ENCODE measurements around the gene HSD11B1.

DNA sequence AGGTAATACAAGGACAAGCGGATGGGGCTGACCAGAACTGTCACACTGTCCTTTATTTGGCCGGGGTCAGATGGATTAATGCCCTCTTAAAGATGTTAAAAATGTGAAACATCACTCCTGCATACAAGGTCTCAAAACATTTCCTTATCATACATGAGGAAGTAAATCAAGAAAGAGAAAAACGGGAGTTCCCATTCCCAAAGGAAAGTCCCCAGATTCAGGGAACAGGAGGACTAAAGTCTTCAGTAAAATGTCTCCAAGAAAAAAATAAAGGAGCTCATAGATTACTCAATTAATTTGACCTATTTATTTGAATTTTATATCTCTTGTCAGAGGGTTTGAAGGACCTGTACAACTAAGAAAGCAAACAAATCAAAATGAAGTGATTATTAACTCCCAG, 13.4 kb upstream of the HSD11B1 start:
- TF ChIP-seq, protein P1, sequence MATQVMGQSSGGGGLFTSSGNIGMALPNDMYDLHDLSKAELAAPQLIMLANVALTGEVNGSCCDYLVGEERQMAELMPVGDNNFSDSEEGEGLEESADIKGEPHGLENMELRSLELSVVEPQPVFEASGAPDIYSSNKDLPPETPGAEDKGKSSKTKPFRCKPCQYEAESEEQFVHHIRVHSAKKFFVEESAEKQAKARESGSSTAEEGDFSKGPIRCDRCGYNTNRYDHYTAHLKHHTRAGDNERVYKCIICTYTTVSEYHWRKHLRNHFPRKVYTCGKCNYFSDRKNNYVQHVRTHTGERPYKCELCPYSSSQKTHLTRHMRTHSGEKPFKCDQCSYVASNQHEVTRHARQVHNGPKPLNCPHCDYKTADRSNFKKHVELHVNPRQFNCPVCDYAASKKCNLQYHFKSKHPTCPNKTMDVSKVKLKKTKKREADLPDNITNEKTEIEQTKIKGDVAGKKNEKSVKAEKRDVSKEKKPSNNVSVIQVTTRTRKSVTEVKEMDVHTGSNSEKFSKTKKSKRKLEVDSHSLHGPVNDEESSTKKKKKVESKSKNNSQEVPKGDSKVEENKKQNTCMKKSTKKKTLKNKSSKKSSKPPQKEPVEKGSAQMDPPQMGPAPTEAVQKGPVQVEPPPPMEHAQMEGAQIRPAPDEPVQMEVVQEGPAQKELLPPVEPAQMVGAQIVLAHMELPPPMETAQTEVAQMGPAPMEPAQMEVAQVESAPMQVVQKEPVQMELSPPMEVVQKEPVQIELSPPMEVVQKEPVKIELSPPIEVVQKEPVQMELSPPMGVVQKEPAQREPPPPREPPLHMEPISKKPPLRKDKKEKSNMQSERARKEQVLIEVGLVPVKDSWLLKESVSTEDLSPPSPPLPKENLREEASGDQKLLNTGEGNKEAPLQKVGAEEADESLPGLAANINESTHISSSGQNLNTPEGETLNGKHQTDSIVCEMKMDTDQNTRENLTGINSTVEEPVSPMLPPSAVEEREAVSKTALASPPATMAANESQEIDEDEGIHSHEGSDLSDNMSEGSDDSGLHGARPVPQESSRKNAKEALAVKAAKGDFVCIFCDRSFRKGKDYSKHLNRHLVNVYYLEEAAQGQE (IDR thresholded peaks at IDR 0.05; ENCODE audit: insufficient read depth in 1 of 2, low read depth in 2 of 2, low read length in 1 of 2) = no peak
- TF ChIP-seq POLR2AphosphoS5 (IDR thresholded peaks at IDR 0.05; ENCODE audit: low read depth, low read length) = no peak
